H9 (cell line): ENCODE data around the gene KCND2. TPM values are rescaled to one million over a fixed set of nuclear protein-coding genes. Genes with fewer than 3 reads are reported as not detected.

Source experiments
- DNase-seq: peaks from one replicate; pipeline ENCODE4 v3.0.0-alpha.2; 2017
- H2AFZ ChIP-seq: one replicate; pipeline ENCODE4 v1.6.1; 2013; ENCODE audit warnings: mild to moderate bottlenecking, low read length, control low read depth, moderate library complexity
- H2AK5ac ChIP-seq: 2 replicates; pipeline ENCODE4 v1.6.1; 2013; ENCODE audit warnings: low read length, control low read depth, mixed read lengths; ENCODE audit not compliant: insufficient read length
- H2BK120ac ChIP-seq: one replicate; pipeline ENCODE4 v1.6.1; 2013; ENCODE audit warnings: low read depth, mild to moderate bottlenecking, low read length, control low read depth, inconsistent platforms; ENCODE audit not compliant: poor library complexity, severe bottlenecking
- H2BK12ac ChIP-seq: 2 replicates; pipeline ENCODE4 v1.6.1; 2013; ENCODE audit warnings: low read length, control low read depth, mixed read lengths, low read depth; ENCODE audit not compliant: insufficient read length
- H2BK15ac ChIP-seq: 2 replicates; pipeline ENCODE4 v1.6.1; 2013; ENCODE audit warnings: low read depth, low read length, control low read depth
- H2BK20ac ChIP-seq: one replicate; pipeline ENCODE4 v1.6.1; 2013; ENCODE audit warnings: low read depth, mild to moderate bottlenecking, low read length, control low read depth, inconsistent platforms; ENCODE audit not compliant: poor library complexity, severe bottlenecking
- H2BK5ac ChIP-seq: 2 replicates; pipeline ENCODE4 v1.6.1; 2013; ENCODE audit warnings: low read length, control low read depth, mixed read lengths; ENCODE audit not compliant: insufficient read length
- H3K14ac ChIP-seq: 2 replicates; pipeline ENCODE4 v1.6.1; 2013; ENCODE audit warnings: low read length, control low read depth; ENCODE audit not compliant: insufficient read depth
- H3K18ac ChIP-seq: 2 replicates; pipeline ENCODE4 v1.6.1; 2013; ENCODE audit warnings: low read depth, mild to moderate bottlenecking, mixed read lengths, low read length, control low read depth; ENCODE audit not compliant: insufficient read length
- H3K23ac ChIP-seq: 2 replicates; pipeline ENCODE4 v1.6.1; 2013; ENCODE audit warnings: low read length, control low read depth, mixed read lengths, low read depth; ENCODE audit not compliant: insufficient read length
- H3K23me2 ChIP-seq: 2 replicates; pipeline ENCODE4 v1.6.1; 2013; ENCODE audit warnings: low read depth, mild to moderate bottlenecking, mixed read lengths, low read length, control low read depth; ENCODE audit not compliant: insufficient read length, poor library complexity, severe bottlenecking
- H3K27ac ChIP-seq: 2 replicates; pipeline ENCODE4 v1.5.1; 2013; ENCODE audit warnings: low read length, control low read depth, mixed read lengths, low read depth; ENCODE audit not compliant: insufficient read length
- H3K27me3 ChIP-seq: 2 replicates; pipeline ENCODE4 v1.6.1; 2013; ENCODE audit warnings: low read length, control low read depth, inconsistent platforms; ENCODE audit not compliant: insufficient read depth
- H3K4ac ChIP-seq: 2 replicates; pipeline ENCODE4 v1.6.1; 2013; ENCODE audit warnings: low read depth, mild to moderate bottlenecking, control low read depth, inconsistent platforms, low read length, moderate library complexity
- H3K4me1 ChIP-seq: 2 replicates; pipeline ENCODE4 v1.6.1; 2013; ENCODE audit warnings: low read length, control low read depth, inconsistent platforms; ENCODE audit not compliant: insufficient read depth
- H3K4me2 ChIP-seq: 2 replicates; pipeline ENCODE4 v1.6.1; 2013; ENCODE audit warnings: low read length, control low read depth, mixed read lengths; ENCODE audit not compliant: insufficient read length, insufficient read depth
- H3K56ac ChIP-seq: 2 replicates; pipeline ENCODE4 v1.6.1; 2013; ENCODE audit warnings: low read depth, mild to moderate bottlenecking, mixed read lengths, low read length, control low read depth; ENCODE audit not compliant: insufficient read length
- H3K79me1 ChIP-seq: 2 replicates; pipeline ENCODE4 v1.6.1; 2013; ENCODE audit warnings: low read depth, mild to moderate bottlenecking, moderate library complexity, low read length, control low read depth, inconsistent platforms; ENCODE audit not compliant: insufficient read depth, poor library complexity, severe bottlenecking
- H3K79me2 ChIP-seq: 2 replicates; pipeline ENCODE4 v1.6.1; 2013; ENCODE audit warnings: low read length, control low read depth, inconsistent platforms; ENCODE audit not compliant: insufficient read depth
- H3K9ac ChIP-seq: 2 replicates; pipeline ENCODE4 v1.6.1; 2013; ENCODE audit warnings: low read length, control low read depth, mixed read lengths; ENCODE audit not compliant: insufficient read length; ENCODE audit errors: extremely low read depth
- H3K9me3 ChIP-seq: one replicate; pipeline ENCODE4 v1.6.1; 2013; ENCODE audit warnings: low read depth, low read length, inconsistent platforms; ENCODE audit not compliant: control insufficient read depth
- H3T11ph ChIP-seq: one replicate; pipeline ENCODE4 v1.6.1; 2013; ENCODE audit warnings: mild to moderate bottlenecking, low read length, control low read depth, inconsistent platforms
- H4K20me1 ChIP-seq: one replicate; pipeline ENCODE4 v1.6.1; 2013; ENCODE audit not compliant: control insufficient read depth, insufficient read length, insufficient read depth
- H4K5ac ChIP-seq: 2 replicates; pipeline ENCODE4 v1.6.1; 2013; ENCODE audit warnings: low read depth, mild to moderate bottlenecking, mixed read lengths, low read length, control low read depth; ENCODE audit not compliant: insufficient read length
- H4K8ac ChIP-seq: replicated peaks from 2 replicates; pipeline ENCODE4 v1.6.1; 2013; ENCODE audit warnings: low read length, control low read depth, mixed read lengths, low read depth; ENCODE audit not compliant: insufficient read length
- H4K91ac ChIP-seq: 2 replicates; pipeline ENCODE4 v1.6.1; 2013; ENCODE audit warnings: low read depth, mild to moderate bottlenecking, moderate library complexity, mixed read lengths, low read length, control low read depth; ENCODE audit not compliant: insufficient read length
- H3K27ac Mint-ChIP-seq, 3 experiments: 2 replicates in 2 of 3; 3 replicates in 1 of 3; pipeline ENCODE4 v1.8.0; 2020 to 2021; ENCODE audit warnings: mixed read lengths in 3 of 3, mild to moderate bottlenecking in 1 of 3, moderate library complexity in 1 of 3
- H3K27me3 Mint-ChIP-seq: 2 replicates; pipeline ENCODE4 v1.8.0; 2021; ENCODE audit warnings: low read depth, mild to moderate bottlenecking, moderate library complexity, mixed read lengths
- H3K36me3 Mint-ChIP-seq, 3 experiments: 2 replicates in 2 of 3; 3 replicates in 1 of 3; pipeline ENCODE4 v1.8.0; 2020 to 2021; ENCODE audit warnings: low read depth in 3 of 3, mixed read lengths in 3 of 3; ENCODE audit not compliant: insufficient read depth in 1 of 3
- H3K4me1 Mint-ChIP-seq, 2 experiments: 2 replicates each; pipeline ENCODE4 v1.8.0; 2020; ENCODE audit warnings: mixed read lengths in 2 of 2
- H3K4me3 Mint-ChIP-seq, 2 experiments: 2 replicates in 1 of 2; 3 replicates in 1 of 2; pipeline ENCODE4 v1.8.0; 2020 to 2021; ENCODE audit warnings: mild to moderate bottlenecking in 2 of 2, mixed read lengths in 2 of 2, moderate library complexity in 1 of 2
- H3K9me3 Mint-ChIP-seq, 2 experiments: 2 replicates in 1 of 2; 3 replicates in 1 of 2; pipeline ENCODE4 v1.8.0; 2020; ENCODE audit warnings: mild to moderate bottlenecking in 2 of 2, mixed read lengths in 2 of 2, moderate library complexity in 1 of 2
- CTCF ChIP-seq: fragments of 200-600 bp; sonication (generic); conservative IDR thresholded peaks from 3 replicates; pipeline ENCODE4 v1.8.0; 2021; ENCODE audit warnings: antibody characterized with exemption, mild to moderate bottlenecking
- WGBS: extraction: QIAGEN DNeasy Blood & Tissue Kit; methylation state at CpG from one replicate; pipeline ENCODE4 v1.1.7; 2013; ENCODE audit warnings: missing lambda C conversion rate, low lambda C conversion rate, mixed read lengths; ENCODE audit not compliant: insufficient read length; ENCODE audit errors: extremely low coverage; 5-methylcytosine and 5-hydroxymethylcytosine counted together
- total RNA-seq: library from RNA; stranded (reverse); gene quantifications from 2 replicates; pipeline ENCODE4 v1.2.1, GENCODE V29; 2021

KCND2 gene
- total RNA-seq, 1 experiment from 2014 or later, result 6.4 TPM

GRCh38 chr7:120609136-120609753, 336.3 kb downstream of the KCND2 start:
- H4K8ac ChIP-seq, result no peak overlapping the region
- H2BK15ac ChIP-seq, result no peak overlapping the region
- H3K27me3 ChIP-seq, result no peaks in the 10 kb centered on the region
- no peak for TF ChIP-seq CTCF
- H3K9ac ChIP-seq, result no peak overlapping the region
- H3K23ac ChIP-seq, result no peak overlapping the region
- 0 out of 2 replicates have a peak, but pooled peaks cover 2% of the 10 kb centered on the region for H3K4me1 ChIP-seq
- H2BK120ac ChIP-seq, result no peak overlapping the region
- no peaks in the 10 kb centered on the region for H3K79me1 ChIP-seq
- no peak overlapping the region for H3K14ac ChIP-seq
- H2BK20ac ChIP-seq, result no peak overlapping the region
- no peak overlapping the region for H2AK5ac ChIP-seq
- DNase-seq, result no peak
- H4K20me1 ChIP-seq, result no peaks in the 10 kb centered on the region
- H2AFZ ChIP-seq, result no peak overlapping the region
- no peak overlapping the region for H2BK5ac ChIP-seq
- H4K5ac ChIP-seq, result no peak overlapping the region
- no CpG with 5 or more reads among the region's 7 CpGs for WGBS
- no peaks in the 10 kb centered on the region for H3K9me3 ChIP-seq
- H4K91ac ChIP-seq, result no peak overlapping the region
- H3T11ph ChIP-seq, result no peak overlapping the region
- H3K18ac ChIP-seq, result no peak overlapping the region
- H3K56ac ChIP-seq, result no peak overlapping the region
- no peak overlapping the region for H3K4ac ChIP-seq
- H3K4me3 Mint-ChIP-seq, result no peak overlapping the region
- H3K27ac Mint-ChIP-seq, result no peak overlapping the region
- H3K79me2 ChIP-seq, result no peaks in the 10 kb centered on the region
- H3K4me1 Mint-ChIP-seq, result peaks cover 0 to 5% of the 10 kb centered on the region in 2 experiments; a peak in 1 of 4 replicates
- H3K27me3 Mint-ChIP-seq, result no peaks in the 10 kb centered on the region
- H2BK12ac ChIP-seq, result no peak overlapping the region
- H3K23me2 ChIP-seq, result no peaks in the 10 kb centered on the region
- H3K4me2 ChIP-seq, result no peak overlapping the region
- no peak overlapping the region for H3K27ac ChIP-seq
- H3K9me3 Mint-ChIP-seq, result no peaks in the 10 kb centered on the region
- H3K36me3 Mint-ChIP-seq, result peaks cover 0 to 2% (median 0%) of the 10 kb centered on the region in 3 experiments; a peak in 1 of 7 replicates
